T-helper 22 cell (primary cell): ENCODE results near the gene GLI1.

ENCODE experiments used
- DNase-seq: peaks from one replicate; pipeline ENCODE4 v3.0.0-alpha.2; 2020; ENCODE audit warnings: low read depth

The GLI1 gene

DNA sequence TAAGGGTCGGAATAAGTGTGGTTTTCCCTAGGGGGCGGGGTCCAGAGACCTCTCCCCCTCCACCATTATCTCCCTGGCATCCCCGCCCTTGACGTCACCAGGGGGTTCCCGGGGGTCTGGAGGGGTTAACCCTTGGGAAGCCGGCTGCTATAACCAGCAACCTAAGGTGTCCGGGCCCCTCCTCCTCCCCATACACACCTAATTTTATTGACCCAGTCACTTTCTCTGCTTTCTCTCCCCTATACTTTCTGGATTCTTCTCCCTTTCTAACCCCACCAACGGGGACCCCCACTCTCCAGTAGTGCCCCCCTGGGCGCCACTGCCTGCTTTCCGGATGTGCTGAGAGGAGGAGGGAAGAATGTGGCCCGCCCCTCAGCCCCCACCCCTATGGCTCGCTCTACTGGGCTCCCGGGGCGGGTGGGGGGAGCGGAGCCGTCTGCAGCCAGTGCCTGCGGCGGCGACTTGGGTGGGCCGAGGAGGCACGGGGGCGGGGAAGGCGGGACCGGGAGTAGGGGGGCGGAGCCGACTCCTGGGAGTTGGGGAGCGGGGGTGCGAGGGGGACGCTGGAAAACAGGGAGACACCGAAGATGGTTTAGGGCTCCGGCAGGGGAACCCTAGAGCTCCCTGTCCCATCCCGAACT is 1.8 kb downstream of the GLI1 start:
- DNase-seq, result no peak

DNA sequence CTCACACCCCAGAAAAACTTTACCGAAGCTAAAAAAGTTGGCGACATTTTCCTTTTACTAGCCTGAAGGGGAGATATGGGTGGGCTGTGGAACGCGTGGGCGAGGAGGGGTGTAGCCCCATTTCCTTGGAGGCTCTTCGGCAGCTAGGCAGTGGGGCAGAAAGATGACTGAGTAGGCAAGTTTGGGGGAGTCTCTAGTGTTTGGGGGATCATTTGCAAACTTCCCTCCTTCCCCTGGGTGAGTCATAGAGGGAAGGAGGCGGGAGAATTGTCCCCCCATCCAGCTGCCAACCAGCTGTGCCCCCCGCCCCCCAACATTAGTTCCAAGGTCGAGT is 2.3 kb downstream of the GLI1 start:
- no peak for DNase-seq

DNA sequence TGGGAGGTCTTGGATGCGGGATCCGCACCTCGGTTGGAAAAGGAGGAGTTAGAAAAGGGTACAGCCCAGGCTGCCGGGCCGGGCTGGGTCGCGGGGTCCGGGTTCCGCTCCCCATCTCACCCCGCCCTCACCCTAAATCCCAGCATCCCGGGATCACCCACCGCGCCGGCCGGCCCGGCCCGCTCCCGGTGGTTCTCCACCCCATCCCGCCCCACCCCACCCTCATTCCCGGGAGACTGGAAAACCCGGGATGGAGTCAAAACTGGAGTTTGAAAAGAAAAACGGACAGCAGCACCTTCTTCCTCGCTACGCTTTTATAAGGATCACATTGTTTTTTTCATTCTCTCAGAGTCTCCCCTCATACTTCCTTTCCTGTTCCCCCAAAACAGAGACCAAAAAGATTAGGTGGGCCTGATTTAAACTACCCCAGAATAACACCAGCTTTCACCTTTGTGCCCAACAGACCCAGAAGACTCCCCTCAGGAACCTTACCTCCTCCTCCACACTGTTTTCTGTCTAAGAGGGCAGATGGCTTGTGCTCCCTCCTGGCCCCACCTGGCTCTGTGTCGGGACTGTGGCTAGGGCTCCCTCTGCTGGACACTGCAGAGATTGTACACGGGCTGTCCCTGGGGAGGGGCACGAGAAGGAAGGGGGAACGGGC is 2.8 kb downstream of the GLI1 start:
- peak; percentile 74 for DNase-seq

DNA sequence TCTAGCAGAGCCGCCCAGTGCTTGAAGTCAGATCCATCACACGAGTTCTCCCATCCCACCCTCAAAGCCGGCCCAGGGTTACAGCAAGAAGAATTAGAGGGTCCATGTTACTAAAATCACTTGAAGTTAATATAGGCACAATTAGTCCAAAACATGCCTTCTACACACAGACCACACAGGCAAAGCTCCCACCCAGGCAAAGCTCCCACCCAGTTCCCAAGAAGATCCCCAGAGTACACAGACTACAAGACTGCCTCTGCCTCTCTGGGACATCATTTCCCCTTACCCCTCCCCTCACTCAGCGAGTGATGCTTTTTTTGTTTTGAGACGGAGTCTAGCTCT is 3.3 kb downstream of the GLI1 start:
- no peak for DNase-seq

DNA sequence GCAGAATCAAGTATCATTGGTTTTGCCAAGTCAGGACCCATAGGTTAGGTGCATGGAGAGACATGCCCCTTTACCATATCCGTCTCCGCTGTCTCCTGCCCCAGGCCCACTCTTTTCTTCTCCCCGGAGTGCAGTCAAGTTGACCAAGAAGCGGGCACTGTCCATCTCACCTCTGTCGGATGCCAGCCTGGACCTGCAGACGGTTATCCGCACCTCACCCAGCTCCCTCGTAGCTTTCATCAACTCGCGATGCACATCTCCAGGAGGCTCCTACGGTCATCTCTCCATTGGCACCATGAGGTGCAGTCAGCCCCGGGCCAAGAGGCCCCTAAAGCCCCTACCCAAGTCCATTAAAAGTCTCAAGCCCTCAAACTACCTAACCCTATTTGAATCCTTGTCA is 5.0 kb downstream of the GLI1 start:
- no peak for DNase-seq

DNA sequence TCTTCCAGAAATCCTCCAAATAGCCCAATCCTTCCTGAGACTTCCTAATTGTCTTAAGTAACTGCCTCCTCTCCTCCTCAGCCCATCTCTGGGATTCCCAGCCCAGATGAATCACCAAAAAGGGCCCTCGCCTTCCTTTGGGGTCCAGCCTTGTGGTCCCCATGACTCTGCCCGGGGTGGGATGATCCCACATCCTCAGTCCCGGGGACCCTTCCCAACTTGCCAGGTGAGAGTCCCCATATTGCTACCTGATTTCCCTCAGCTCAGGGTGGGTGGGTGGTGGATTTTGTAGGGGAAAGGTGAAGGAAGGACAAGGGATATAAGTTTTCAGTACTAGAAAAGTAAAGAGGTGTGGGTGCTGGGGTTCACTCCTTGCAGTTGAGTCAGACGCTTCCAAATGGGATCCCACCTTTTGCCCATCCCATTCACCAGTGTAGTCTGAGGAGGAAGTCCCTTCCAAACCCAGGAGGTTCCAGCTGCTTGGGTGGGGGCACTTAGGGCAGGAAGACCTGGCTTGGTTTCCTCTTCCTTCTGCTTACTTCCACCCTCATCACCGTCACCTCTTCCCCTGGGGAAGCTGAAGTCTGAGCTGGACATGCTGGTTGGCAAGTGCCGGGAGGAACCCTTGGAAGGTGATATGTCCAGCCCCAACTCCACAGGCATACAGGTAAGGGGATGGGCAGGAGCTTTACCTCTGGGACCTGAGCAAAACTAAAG is 5.6 kb downstream of the GLI1 start:
- DNase-seq, result no peak

DNA sequence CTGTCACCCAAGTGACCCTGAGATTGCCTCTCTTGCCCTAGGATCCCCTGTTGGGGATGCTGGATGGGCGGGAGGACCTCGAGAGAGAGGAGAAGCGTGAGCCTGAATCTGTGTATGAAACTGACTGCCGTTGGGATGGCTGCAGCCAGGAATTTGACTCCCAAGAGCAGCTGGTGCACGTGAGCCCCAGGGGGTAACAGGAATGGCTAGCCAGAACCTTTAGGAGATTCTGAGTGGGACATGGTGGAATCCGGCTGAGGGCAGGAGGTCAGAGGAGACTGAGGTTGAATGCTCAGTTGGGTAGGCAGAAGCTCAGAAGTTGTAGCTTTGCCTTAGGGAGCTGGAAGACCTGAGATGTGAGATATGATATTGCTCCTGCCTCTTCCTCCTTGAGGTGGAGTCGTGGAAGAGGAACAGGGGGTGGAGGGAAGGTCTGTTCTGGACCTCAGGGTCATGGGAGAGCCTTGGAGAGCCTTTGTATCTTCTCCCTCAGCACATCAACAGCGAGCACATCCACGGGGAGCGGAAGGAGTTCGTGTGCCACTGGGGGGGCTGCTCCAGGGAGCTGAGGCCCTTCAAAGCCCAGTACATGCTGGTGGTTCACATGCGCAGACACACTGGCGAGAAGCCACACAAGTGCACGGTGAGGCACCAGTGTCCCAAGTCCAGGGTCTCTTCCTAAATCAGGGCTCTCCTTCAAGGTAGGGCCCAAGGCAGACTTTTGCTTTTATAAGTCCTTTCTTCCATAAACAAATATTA is 6.3 kb downstream of the GLI1 start:
- DNase-seq, result no peak

DNA sequence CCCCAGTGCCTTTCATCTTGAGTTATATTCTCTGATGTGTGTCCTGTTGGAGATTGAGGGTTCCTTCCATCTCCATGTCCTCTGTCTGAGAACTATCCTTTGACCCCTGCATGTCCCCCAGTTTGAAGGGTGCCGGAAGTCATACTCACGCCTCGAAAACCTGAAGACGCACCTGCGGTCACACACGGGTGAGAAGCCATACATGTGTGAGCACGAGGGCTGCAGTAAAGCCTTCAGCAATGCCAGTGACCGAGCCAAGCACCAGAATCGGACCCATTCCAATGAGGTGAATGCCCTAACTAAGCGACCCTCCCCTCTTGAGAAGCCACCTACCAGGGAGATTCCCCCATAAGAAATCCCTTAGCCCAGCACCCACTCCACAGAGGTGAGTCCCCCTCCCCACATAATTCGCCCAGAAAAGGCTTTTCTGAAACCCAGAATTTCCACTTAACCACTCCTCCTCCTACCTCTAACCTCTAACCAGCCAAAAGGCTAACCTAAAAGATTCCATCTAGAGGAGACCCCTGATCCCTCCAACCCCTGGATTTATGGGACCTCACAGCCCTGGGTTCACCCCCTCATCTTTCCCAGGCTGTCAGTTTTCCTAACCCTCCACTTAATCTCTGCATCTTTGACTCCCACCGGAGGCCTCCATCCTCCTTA is 7.8 kb downstream of the GLI1 start:
- DNase-seq, result no peak

DNA sequence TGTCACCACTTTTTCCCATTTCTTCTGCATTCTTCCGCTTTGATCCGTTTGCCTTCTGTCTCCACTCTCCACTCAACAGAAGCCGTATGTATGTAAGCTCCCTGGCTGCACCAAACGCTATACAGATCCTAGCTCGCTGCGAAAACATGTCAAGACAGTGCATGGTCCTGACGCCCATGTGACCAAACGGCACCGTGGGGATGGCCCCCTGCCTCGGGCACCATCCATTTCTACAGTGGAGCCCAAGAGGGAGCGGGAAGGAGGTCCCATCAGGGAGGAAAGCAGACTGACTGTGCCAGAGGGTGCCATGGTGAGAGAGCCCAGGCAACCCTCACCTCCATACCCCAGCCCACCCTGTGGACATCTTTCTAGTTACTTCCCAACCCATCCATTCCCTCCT is 8.3 kb downstream of the GLI1 start:
- no peak for DNase-seq

DNA sequence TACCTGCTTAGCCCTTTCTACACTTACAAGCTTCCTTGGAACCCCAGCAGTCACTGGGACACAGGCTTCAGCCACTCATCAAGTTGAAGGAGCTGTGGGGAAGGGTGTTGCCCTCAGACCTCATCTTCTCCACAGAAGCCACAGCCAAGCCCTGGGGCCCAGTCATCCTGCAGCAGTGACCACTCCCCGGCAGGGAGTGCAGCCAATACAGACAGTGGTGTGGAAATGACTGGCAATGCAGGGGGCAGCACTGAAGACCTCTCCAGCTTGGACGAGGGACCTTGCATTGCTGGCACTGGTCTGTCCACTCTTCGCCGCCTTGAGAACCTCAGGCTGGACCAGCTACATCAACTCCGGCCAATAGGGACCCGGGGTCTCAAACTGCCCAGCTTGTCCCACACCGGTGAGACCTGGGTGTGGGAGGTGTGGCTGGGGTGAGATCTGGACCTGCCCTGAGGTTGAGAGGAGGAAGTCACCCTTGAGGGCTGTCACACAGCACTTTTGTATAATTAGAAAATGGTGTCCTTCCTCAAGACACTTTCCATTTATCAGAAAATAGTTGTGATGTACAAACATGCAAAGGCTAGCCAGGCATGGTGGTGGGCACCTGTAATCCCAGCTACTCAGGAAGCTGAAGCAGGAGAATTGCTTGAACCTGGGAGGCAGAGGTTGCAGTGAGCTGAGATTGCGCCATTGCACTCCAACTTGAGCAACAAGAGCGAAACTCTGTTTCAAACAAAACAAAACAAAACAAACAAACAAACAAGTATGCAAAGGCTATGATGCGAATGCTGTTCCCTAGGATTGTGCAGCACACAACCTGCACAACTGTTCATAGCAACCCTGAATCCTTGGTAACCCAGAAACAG is 9.9 kb downstream of the GLI1 start:
- no peak for DNase-seq

DNA sequence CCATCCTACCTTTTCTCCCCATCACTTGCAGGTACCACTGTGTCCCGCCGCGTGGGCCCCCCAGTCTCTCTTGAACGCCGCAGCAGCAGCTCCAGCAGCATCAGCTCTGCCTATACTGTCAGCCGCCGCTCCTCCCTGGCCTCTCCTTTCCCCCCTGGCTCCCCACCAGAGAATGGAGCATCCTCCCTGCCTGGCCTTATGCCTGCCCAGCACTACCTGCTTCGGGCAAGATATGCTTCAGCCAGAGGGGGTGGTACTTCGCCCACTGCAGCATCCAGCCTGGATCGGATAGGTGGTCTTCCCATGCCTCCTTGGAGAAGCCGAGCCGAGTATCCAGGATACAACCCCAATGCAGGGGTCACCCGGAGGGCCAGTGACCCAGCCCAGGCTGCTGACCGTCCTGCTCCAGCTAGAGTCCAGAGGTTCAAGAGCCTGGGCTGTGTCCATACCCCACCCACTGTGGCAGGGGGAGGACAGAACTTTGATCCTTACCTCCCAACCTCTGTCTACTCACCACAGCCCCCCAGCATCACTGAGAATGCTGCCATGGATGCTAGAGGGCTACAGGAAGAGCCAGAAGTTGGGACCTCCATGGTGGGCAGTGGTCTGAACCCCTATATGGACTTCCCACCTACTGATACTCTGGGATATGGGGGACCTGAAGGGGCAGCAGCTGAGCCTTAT is 10.8 kb downstream of the GLI1 start:
- DNase-seq, result no peak

DNA sequence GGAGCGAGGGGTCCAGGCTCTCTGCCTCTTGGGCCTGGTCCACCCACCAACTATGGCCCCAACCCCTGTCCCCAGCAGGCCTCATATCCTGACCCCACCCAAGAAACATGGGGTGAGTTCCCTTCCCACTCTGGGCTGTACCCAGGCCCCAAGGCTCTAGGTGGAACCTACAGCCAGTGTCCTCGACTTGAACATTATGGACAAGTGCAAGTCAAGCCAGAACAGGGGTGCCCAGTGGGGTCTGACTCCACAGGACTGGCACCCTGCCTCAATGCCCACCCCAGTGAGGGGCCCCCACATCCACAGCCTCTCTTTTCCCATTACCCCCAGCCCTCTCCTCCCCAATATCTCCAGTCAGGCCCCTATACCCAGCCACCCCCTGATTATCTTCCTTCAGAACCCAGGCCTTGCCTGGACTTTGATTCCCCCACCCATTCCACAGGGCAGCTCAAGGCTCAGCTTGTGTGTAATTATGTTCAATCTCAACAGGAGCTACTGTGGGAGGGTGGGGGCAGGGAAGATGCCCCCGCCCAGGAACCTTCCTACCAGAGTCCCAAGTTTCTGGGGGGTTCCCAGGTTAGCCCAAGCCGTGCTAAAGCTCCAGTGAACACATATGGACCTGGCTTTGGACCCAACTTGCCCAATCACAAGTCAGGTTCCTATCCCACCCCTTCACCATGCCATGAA is 11.5 kb downstream of the GLI1 start:
- DNase-seq, result no peak

DNA sequence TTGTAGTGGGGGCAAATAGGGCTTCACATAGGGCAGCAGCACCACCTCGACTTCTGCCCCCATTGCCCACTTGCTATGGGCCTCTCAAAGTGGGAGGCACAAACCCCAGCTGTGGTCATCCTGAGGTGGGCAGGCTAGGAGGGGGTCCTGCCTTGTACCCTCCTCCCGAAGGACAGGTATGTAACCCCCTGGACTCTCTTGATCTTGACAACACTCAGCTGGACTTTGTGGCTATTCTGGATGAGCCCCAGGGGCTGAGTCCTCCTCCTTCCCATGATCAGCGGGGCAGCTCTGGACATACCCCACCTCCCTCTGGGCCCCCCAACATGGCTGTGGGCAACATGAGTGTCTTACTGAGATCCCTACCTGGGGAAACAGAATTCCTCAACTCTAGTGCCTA is 12.1 kb downstream of the GLI1 start:
- no peak for DNase-seq

DNA sequence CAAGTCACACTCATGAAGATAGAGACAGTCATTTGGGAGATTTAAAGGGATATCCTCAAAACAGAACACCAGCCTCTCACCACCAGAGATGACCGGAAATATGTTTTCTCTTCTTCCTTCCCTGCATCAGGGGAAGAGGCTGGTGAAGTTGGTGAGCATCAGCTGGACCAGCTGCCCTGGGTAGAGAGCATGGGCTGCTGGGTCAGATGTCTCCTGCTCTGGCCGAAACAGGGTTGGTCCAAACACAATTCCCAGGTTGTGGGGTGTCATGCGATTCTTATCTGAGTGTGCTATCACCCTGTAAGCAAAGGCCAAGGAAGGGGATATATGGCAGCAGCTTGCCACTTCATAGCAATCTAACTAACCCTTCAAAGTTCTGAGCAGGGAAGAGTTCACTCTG is 12.8 kb downstream of the GLI1 start:
- no peak for DNase-seq

DNA sequence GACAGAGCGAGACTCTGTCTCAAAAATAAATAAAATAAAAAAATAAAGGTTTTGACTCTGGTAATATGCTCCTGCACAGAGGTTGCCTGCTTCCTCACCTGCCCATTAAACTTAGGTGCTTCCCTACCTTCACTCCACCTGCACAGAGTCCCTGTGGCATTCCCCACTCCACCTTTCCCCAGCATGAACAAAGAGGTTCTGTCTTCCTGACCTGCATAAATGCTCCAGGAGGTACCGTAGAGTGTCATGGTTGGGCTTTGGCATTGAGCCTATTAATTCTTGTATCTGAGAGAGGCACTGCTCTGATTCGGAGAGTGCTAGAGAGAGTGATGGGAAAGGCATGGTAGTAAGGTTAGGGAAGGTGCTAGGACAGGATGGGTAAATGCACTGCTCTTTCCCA is 13.8 kb downstream of the GLI1 start:
- no peak for DNase-seq

DNA sequence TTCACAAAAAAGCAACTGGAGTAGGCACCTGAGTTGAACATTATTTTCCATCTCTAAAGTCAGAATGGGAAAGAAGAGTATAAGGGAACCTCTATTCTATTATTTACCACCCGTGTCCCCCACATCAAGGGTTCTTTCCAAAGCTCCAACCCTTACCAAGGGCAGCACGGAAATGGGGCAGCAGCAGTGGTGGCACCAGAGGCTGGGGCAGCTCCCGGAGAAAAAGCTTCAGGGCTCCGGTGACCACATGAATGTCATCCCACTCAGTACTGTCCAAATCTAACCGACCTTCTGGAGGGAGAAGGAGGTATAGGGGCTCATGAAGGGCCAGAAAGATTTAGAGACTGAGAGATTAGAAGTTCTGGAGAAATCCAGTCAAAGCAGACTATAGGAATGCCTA is 14.3 kb downstream of the GLI1 start:
- DNase-seq, result no peak

DNA sequence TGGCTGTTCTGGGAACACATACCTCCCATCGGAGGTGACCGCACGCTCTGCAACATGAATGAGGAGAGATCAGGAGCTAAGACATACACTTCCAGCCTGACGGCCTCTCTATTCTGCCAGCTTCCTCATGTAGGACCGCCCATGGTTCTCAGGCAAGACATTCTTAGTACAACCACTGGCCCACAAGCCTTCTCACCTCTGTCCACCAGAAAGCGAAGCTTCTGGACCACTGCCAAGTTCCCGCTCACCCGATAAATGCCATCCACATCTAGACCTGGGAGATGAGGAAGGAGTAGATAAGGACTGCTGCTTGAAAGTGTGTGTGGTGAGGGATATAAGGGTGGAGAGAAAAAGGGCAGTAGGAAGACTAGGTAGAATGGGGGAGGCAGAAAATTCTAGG is 14.8 kb downstream of the GLI1 start:
- DNase-seq, result no peak

DNA sequence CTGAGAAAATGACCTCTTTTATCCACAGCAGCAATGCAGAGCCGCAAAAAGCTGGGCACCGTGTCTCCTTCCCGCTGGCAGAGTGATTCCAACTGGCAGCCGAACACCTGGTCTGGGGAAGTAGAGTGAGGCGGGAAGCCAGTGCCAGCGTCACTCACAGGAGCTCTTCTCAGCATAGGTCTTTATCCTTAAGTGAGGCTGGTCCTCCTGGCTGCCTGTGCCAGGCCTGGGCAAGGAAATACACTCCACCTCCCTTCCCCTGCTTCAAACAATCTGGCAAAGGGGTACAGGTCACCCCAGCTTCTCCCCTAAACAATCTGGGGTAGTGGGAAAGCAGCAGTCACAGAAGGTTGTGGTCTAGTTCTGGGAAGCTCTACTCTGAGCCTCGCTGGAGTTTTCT is 15.3 kb downstream of the GLI1 start:
- DNase-seq, result no peak

DNA sequence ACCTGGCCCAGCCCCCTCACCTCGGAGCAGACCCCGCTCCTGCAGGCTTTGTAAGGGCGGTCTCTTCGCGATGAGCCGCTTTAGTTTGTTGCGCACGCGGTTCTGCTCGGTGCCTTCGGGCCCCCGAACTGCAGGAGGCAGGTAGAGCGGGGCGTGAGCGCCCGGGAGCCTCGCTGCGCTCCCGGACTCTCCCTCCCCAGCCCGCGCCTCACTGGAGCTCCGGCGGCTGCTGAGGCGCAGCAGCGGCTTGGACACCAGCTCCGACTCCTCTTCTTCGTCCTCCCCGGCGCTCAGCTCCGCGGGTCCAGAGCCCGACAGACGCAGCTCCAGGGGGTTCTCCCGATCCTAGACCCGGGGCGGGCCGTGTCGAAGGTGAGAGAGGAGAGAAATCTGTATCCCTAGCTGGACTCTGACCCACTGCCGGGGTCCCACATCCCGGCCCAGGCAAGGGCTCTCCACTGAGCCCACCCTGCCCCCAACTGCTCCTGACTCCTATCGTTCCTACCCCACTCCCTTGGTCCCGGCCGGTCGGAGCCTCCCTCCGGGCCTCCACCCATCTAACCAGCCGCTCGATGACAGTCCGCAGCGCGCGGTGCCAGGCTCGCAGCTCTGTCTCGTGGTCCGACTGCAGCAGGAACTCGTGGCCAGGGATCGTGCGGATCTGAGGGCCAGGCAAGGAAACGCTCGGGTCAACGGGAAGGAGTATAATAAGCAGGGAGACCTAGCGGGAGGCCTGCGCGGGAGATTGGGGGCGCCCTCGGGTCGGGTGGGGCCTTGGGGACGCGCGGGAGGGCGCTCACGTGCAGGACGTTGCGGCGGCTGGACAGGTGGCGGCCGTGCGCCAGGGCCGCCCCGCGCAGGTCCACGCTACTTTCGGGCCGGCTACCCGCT is 15.9 kb downstream of the GLI1 start:
- no peak for DNase-seq
